Fibroblast of pulmonary artery (primary cell): ENCODE results near the gene CEACAM16.

Experiments
- DNase-seq: peaks from one replicate; pipeline ENCODE4 v3.0.0-alpha.2; 2010; ENCODE audit warnings: low read depth
- H3K4me3 ChIP-seq: replicated peaks from 2 replicates; pipeline ENCODE4 v1.5.1; 2011; ENCODE audit warnings: low read depth, mild to moderate bottlenecking, control low read depth, low read length, moderate library complexity
- TF ChIP-seq, protein P1 (sequence below): IDR thresholded peaks from 2 replicates; pipeline ENCODE4 v1.5.1; 2011; ENCODE audit warnings: mild to moderate bottlenecking, control low read depth, low read length, inconsistent platforms; ENCODE audit errors: missing control alignments

The CEACAM16 gene

GRCh38 chr19:44734357-44734756 is 35.4 kb downstream of the CEACAM16 start:
- DNase-seq, result no peak
- TF ChIP-seq, protein P1, sequence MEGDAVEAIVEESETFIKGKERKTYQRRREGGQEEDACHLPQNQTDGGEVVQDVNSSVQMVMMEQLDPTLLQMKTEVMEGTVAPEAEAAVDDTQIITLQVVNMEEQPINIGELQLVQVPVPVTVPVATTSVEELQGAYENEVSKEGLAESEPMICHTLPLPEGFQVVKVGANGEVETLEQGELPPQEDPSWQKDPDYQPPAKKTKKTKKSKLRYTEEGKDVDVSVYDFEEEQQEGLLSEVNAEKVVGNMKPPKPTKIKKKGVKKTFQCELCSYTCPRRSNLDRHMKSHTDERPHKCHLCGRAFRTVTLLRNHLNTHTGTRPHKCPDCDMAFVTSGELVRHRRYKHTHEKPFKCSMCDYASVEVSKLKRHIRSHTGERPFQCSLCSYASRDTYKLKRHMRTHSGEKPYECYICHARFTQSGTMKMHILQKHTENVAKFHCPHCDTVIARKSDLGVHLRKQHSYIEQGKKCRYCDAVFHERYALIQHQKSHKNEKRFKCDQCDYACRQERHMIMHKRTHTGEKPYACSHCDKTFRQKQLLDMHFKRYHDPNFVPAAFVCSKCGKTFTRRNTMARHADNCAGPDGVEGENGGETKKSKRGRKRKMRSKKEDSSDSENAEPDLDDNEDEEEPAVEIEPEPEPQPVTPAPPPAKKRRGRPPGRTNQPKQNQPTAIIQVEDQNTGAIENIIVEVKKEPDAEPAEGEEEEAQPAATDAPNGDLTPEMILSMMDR, result no peak
- H3K4me3 ChIP-seq, result no peak overlapping the region

DNA sequence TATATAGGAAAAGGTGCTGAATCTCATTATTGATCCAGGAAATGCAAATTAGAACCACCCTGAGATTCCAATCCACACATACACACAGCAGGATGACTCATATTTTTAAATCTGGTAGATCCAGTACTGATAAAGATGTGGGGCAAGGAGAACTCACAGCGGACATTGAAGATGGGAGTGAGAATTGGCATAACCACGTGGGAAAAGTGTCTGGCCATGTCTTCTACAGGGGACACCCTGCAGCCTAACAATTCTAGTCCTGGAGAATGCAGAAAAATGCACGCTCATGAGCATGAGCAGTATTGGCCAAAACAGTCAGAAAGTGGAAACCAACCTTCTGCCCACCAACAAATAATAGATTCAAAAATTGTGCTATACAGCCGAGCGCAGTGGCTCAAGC is 36.1 kb downstream of the CEACAM16 start:
- no peak overlapping the region for H3K4me3 ChIP-seq
- no peak for DNase-seq
- TF ChIP-seq, protein P1, result no peak

DNA sequence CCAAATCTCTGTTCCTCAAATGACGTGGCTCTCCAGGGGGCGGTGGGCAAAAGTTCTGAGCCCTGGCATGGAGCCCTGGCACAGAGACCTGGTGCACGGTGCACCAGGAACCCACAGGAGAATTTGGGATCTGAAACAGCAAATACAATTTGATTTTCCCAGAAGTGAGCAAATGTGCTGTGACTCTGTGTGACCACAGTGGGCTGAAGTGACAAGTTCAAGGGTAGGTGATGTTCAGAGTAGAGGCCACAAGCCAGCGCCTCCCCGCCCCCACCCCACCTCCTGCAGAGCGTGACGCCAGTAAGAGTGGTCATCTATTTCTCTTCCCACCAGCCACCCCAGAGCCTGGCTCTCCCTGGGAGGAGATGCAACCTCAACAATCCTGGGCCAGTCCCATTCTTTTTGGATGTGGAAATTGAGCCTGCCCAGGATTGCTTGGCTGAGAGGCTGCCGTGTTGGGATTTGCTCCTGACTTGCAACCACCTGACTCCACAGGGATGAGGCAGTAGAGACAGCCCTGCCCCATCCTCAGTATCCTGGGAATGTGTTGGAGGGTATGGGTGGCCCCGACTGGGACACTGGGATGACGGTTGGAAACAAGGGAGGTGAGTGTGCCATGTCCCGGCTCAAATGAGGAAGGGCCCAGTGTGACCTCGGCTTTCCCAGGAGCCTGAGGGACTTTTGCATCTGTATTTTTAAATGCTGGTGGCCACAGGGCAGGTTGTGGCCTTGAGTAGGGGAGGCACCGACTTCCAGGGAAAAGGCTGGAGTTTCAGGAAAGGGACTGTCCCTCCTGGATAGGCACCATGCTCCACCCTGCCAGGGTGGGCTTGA is 38.5 kb downstream of the CEACAM16 start:
- no peak overlapping the region for H3K4me3 ChIP-seq
- no peak for DNase-seq
- TF ChIP-seq, protein P1, result no peak

DNA sequence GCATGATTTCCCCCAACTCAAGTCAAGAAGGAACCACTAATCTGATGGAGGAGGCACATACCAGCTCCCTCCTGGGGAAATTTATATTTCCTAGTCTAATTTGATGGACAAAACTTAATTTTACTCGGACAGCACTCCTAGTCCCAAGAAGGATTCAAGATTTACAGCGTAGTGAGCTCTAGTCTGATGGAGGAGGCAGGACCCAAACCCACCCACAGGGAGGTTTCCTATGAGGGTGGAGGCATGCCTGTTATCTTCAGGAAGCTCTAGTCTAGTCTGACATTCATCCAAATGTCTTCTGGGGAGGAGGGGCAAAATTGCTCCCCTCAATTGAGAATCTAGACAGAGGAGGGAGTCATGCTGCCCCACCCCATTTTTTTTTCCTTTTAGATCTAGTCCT is 39.2 kb downstream of the CEACAM16 start:
- no peak for DNase-seq

DNA sequence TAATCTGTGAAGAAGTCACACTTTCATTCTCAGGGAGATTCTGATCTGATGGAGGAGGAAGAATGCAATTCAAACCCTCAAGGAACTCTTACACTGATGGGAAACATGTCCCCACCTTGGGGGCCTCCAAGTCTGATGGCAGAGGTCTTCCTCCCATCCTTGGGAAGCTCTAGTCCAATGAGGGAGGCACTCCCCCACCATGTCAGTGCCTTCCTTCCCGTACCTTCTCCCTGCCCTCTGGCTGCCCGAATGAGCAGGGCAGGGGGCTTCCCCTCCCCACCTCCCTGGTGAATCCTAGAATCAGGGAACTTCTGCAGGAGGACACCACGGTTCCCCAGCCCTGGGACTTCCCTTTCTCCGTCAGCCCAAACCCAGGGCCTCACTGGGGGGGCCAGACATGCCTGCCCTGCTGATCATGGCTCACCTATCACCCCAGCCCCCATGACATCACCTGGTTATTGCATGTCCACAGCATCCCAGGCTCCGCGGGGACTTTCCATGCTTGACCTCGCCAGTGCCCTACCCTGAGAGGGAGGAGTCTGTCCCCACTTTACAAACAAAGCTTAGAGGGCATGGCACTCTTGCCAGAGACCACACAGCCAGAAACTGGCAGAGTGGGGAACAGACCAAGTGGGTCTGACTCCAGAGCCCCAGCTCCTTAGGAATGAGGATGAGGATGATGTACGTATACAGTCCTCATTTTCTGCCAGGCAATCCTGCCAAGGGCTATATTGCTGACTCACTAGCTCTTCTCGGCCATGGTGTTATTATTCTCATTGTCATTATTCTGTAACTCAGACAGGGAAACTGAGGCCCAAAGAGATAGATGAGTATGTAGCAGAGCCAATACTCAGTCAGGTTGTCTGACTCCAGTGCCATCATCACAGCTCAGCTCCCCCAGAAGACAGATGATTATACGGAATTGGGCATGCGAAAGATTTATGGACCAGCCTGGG is 39.9 kb downstream of the CEACAM16 start:
- TF ChIP-seq, protein P1, result no peak
- H3K4me3 ChIP-seq, result no peak overlapping the region
- no peak for DNase-seq

More for the DNA sequence above, 39.2 kb downstream of the CEACAM16 start:
- H3K4me3 ChIP-seq, result no peak overlapping the region
- TF ChIP-seq, protein P1, result no peak

GRCh38 chr19:44740351-44740824 is 41.4 kb downstream of the CEACAM16 start:
- no peak for DNase-seq
- TF ChIP-seq, protein P1, result no peak
- no peak overlapping the region for H3K4me3 ChIP-seq
